Osteocyte (in vitro differentiated cells): ENCODE measurements around the gene CDH13. TPM values are rescaled to one million over a fixed set of nuclear protein-coding genes. Genes with fewer than 3 reads are reported as not detected.
A peak's percentile ranks its signal among the peaks of the same experiment; 100 is the strongest.

ENCODE experiments used
- DNase-seq: peaks from one replicate; pipeline ENCODE4 v3.0.0; 2021; ENCODE audit warnings: mixed read lengths; ENCODE audit not compliant: unreplicated experiment; ENCODE audit errors: extremely low spot score
- H3K27ac Mint-ChIP-seq: one replicate; pipeline ENCODE4 v1.8.0; 2021; ENCODE audit warnings: mild to moderate bottlenecking, mixed read lengths; ENCODE audit not compliant: unreplicated experiment
- H3K27me3 Mint-ChIP-seq: one replicate; pipeline ENCODE4 v1.8.0; 2021; ENCODE audit warnings: mixed read lengths; ENCODE audit not compliant: unreplicated experiment
- H3K36me3 Mint-ChIP-seq: one replicate; pipeline ENCODE4 v1.8.0; 2021; ENCODE audit warnings: mixed read lengths; ENCODE audit not compliant: unreplicated experiment
- H3K4me1 Mint-ChIP-seq: one replicate; pipeline ENCODE4 v1.8.0; 2021; ENCODE audit warnings: mixed read lengths; ENCODE audit not compliant: unreplicated experiment
- H3K4me3 Mint-ChIP-seq: one replicate; pipeline ENCODE4 v1.8.0; 2021; ENCODE audit warnings: mild to moderate bottlenecking, moderate library complexity, mixed read lengths; ENCODE audit not compliant: unreplicated experiment
- H3K9me3 Mint-ChIP-seq: one replicate; pipeline ENCODE4 v1.8.0; 2021; ENCODE audit warnings: mixed read lengths; ENCODE audit not compliant: unreplicated experiment
- CTCF ChIP-seq: fragments of 200-600 bp; sonication (generic); IDR thresholded peaks from 2 replicates; pipeline ENCODE4 v1.5.0; 2021; ENCODE audit warnings: antibody characterized with exemption, mild to moderate bottlenecking, moderate library complexity
- total RNA-seq: library from RNA; stranded (reverse); gene quantifications from 2 replicates; pipeline ENCODE4 v1.2.1, GENCODE V29; 2021

The CDH13 gene
- total RNA-seq, 1 donor from 2014 or later, result 27.0 TPM

- no peak for DNase-seq
Measured at GRCh38 chr16:82876951-82877350, 250.2 kb downstream of the CDH13 start.

GRCh38 chr16:82878466-82878865 lies 251.7 kb downstream of the CDH13 start:
- Mint-ChIP-seq H3K27ac (no peak overlapping the region), H3K4me3 (no peak overlapping the region), H3K4me1 (peaks cover 11% of the 10 kb centered on the region), H3K9me3 (no peaks in the 10 kb centered on the region), H3K36me3 (no peaks in the 10 kb centered on the region), H3K27me3 (no peaks in the 10 kb centered on the region)
- no peak for TF ChIP-seq CTCF
- peak; percentile 56 for DNase-seq

More at GRCh38 chr16:82876951-82877350, 250.2 kb downstream of the CDH13 start:
- Mint-ChIP-seq H3K4me3 (no peak overlapping the region), H3K4me1 (peaks cover 11% of the 10 kb centered on the region), H3K9me3 (no peaks in the 10 kb centered on the region), H3K36me3 (no peaks in the 10 kb centered on the region), H3K27me3 (no peaks in the 10 kb centered on the region), H3K27ac (no peak overlapping the region)
- TF ChIP-seq CTCF, result no peak

DNA sequence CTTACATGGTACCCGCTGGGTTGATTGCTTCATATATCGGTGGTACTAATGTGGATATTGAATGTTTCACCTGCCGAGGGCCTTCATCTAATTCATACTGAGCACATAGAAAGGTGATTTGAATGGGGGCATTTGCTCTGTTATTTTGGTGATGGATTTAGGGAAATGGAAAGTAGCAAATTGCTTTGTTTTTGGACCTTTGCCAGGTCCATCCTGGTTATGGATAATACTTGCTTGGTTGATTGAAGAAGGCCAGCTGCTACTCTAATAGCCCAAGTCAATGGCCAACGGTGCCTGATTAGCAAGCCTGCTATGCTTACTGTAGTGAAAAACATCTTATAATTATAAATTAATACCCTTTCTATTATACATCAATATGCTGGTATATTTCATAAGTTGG lies 253.6 kb downstream of the CDH13 start:
- Mint-ChIP-seq H3K27ac (no peak overlapping the region), H3K36me3 (no peaks in the 10 kb centered on the region), H3K9me3 (no peaks in the 10 kb centered on the region), H3K27me3 (no peaks in the 10 kb centered on the region), H3K4me1 (peaks cover 3% of the 10 kb centered on the region), H3K4me3 (no peak overlapping the region)
- peak; percentile 21 for DNase-seq
- no peak for TF ChIP-seq CTCF

GRCh38 chr16:82881516-82881915 lies 254.7 kb downstream of the CDH13 start:
- no peaks in the 10 kb centered on the region for H3K9me3 Mint-ChIP-seq
- H3K36me3 Mint-ChIP-seq, result no peaks in the 10 kb centered on the region
- no peak overlapping the region for H3K4me3 Mint-ChIP-seq
- peaks cover 1% of the 10 kb centered on the region for H3K4me1 Mint-ChIP-seq
- H3K27ac Mint-ChIP-seq, result no peak overlapping the region
- H3K27me3 Mint-ChIP-seq, result no peaks in the 10 kb centered on the region
- no peak for TF ChIP-seq CTCF
- peak; percentile 49 for DNase-seq

GRCh38 chr16:82882226-82882625 lies 255.5 kb downstream of the CDH13 start:
- Mint-ChIP-seq H3K36me3 (no peaks in the 10 kb centered on the region), H3K27me3 (no peaks in the 10 kb centered on the region), H3K27ac (no peak overlapping the region)

More at GRCh38 chr16:82882226-82882625, 255.5 kb downstream of the CDH13 start:
- no peak for TF ChIP-seq CTCF
- H3K9me3 Mint-ChIP-seq, result no peaks in the 10 kb centered on the region
- DNase-seq, result peak; percentile 60
- H3K4me1 Mint-ChIP-seq, result peaks cover 1% of the 10 kb centered on the region
- H3K4me3 Mint-ChIP-seq, result no peak overlapping the region
